A549 (cell line): ENCODE results near the gene OSGEP. TPM values are rescaled to one million over a fixed set of nuclear protein-coding genes. Genes with fewer than 3 reads are reported as not detected.
"Not testable (repeated sequence)": the region's sequence is repeated elsewhere in the genome, so short reads cannot be mapped to it uniquely, and the experiment has no call there.

Experiments used
- ATAC-seq, 2 experiments: fragments of 200-7000 bp in 1 of 2; fragments of >200 bp in 1 of 2; cut with Nextera tagmentation in 1 of 2; cut with Tn5 transposase in 1 of 2; 3 replicates each; pipeline versions ENCODE4 v1.8.0 to v1.9.1; 2018 to 2020; ENCODE audit warnings: mild to moderate bottlenecking in 1 of 2, moderate library complexity in 1 of 2
- CTCF ChIA-PET: fragments of 300-600 bp; sonication (Branson Sonifier 250); formaldehyde crosslinking; extraction: SDS; loops from one replicate; lab custom pipeline; 2021; ENCODE audit warnings: antibody characterized with exemption, inconsistent platforms; lab: Yijun Ruan, JAX
- POLR2A ChIA-PET: fragments of 350-600 bp; formaldehyde crosslinking; extraction: SDS; loops from one replicate; lab custom pipeline; 2021; ENCODE audit warnings: antibody characterized with exemption, inconsistent platforms; lab: Yijun Ruan, JAX
- DNase-seq, 2 experiments: peaks; one replicate each; pipeline versions ENCODE4 v3.0.0 to v3.0.0-alpha.2; 2011 to 2016; ENCODE audit warnings: low read depth in 1 of 2, low spot score in 1 of 2
- FAIRE-seq: peaks from 2 replicates; lab custom pipeline; 2011; peaks lifted over from hg19 to GRCh38; lab: Jason Lieb, UNC
- H3K27ac ChIP-seq, 2 experiments: fragments of >200 bp; sonication (Bioruptor Twin); formaldehyde crosslinking; 3 replicates each; pipeline ENCODE4 v1.5.1; 2016 to 2017
- H3K4me1 ChIP-seq: fragments of >200 bp; sonication (Bioruptor Twin); formaldehyde crosslinking; 3 replicates; pipeline ENCODE4 v1.6.1; 2016
- H3K4me2 ChIP-seq: fragments of >200 bp; sonication (Bioruptor Twin); formaldehyde crosslinking; 3 replicates; pipeline ENCODE4 v1.6.1; 2016
- H3K4me3 ChIP-seq: fragments of >200 bp; sonication (Bioruptor Twin); formaldehyde crosslinking; 3 replicates; pipeline ENCODE4 v1.5.1; 2016
- H3K9me3 ChIP-seq: fragments of >200 bp; sonication (Bioruptor Twin); formaldehyde crosslinking; 3 replicates; pipeline ENCODE4 v1.6.1; 2016
- CEBPB ChIP-seq, 2 experiments: fragments of >200 bp in 1 of 2; sonication (Bioruptor Twin) in 1 of 2; formaldehyde crosslinking in 1 of 2; IDR thresholded peaks; 2 replicates each; pipeline ENCODE4 v1.6.1; 2012 to 2016
- EHMT2 ChIP-seq: fragments of 200-600 bp; sonication (generic); IDR thresholded peaks from 2 replicates; pipeline ENCODE4 v1.6.1; 2016; ENCODE audit warnings: antibody characterized with exemption, low read depth, mild to moderate bottlenecking, moderate library complexity
- FOXS1 ChIP-seq: fragments of 250-450 bp; sonication (Bioruptor Pico); IDR thresholded peaks from 2 replicates; pipeline ENCODE4 v1.5.0; 2020; ENCODE audit warnings: mild to moderate bottlenecking, moderate library complexity
- GATA3 ChIP-seq: IDR thresholded peaks from 2 replicates; pipeline ENCODE4 v1.6.1; 2012; ENCODE audit warnings: borderline replicate concordance
- HEYL ChIP-seq: fragments of 250-450 bp; sonication (Bioruptor Pico); IDR thresholded peaks from 2 replicates; pipeline ENCODE4 v1.8.0; 2021; ENCODE audit warnings: mild to moderate bottlenecking, moderate library complexity
- HOXA7 ChIP-seq: fragments of 250-450 bp; sonication (Bioruptor Pico); IDR thresholded peaks from 2 replicates; pipeline ENCODE4 v1.5.0; 2020; ENCODE audit warnings: mild to moderate bottlenecking, moderate library complexity
- HOXB5 ChIP-seq: fragments of 250-450 bp; sonication (Bioruptor Pico); IDR thresholded peaks from 2 replicates; pipeline ENCODE4 v1.5.0; 2020; ENCODE audit warnings: mild to moderate bottlenecking, moderate library complexity
- JUNB ChIP-seq: fragments of >200 bp; sonication (Bioruptor Twin); formaldehyde crosslinking; IDR thresholded peaks from 2 replicates; pipeline ENCODE4 v1.6.1; 2016
- MAFK ChIP-seq: fragments of 450-650 bp; IDR thresholded peaks from 2 replicates; pipeline ENCODE4 v1.6.1; 2014; ENCODE audit not compliant: partially characterized antibody
- NFE2L2 ChIP-seq: fragments of 150-350 bp; conservative IDR thresholded peaks from 2 replicates; pipeline ENCODE4 v1.6.1; 2014; ENCODE audit warnings: low read length
- NPAS2 ChIP-seq: fragments of 250-450 bp; sonication (Bioruptor Pico); IDR thresholded peaks from 2 replicates; pipeline ENCODE4 v1.8.0; 2022; ENCODE audit warnings: mild to moderate bottlenecking, moderate library complexity, borderline replicate concordance
- POLR2A ChIP-seq: IDR thresholded peaks from 2 replicates; pipeline ENCODE4 v1.6.1; 2012; ENCODE audit warnings: mild to moderate bottlenecking, low read length
- POLR2AphosphoS2 ChIP-seq: conservative IDR thresholded peaks from 2 replicates; pipeline ENCODE4 v1.6.1; 2012; ENCODE audit warnings: low read length, improper control_type of control experiment, inconsistent platforms
- RNF2 ChIP-seq: fragments of 200-600 bp; sonication (generic); IDR thresholded peaks from 2 replicates; pipeline ENCODE4 v1.6.1; 2016; ENCODE audit warnings: low read depth, mild to moderate bottlenecking, antibody characterized with exemption, moderate library complexity, borderline replicate concordance
- SREBF2 ChIP-seq: fragments of 450-650 bp; IDR thresholded peaks from 2 replicates; pipeline ENCODE4 v1.6.1; 2014; ENCODE audit warnings: mild to moderate bottlenecking, moderate library complexity
- WGBS: methylation state at CpG from one replicate; pipeline ENCODE4 v1.1.6; 2017; ENCODE audit errors: missing lambda C conversion rate; 5-methylcytosine and 5-hydroxymethylcytosine counted together
- polyA plus RNA-seq, 4 experiments: library from polyadenylated mRNA; depleted of rRNA in 3 of 4; stranded (reverse); fragments of >200 nt; fragmentation: RNase III in 1 of 4; extraction: RNeasy Plus Mini Kit Qiagen cat#74134 plus additional on column Dnase treatment in 1 of 4; gene quantifications; 2 replicates in 3 of 4; 3 replicates in 1 of 4; pipeline ENCODE4 v1.2.3, GENCODE V29; 2011 to 2017
- TF ChIP-seq, protein P1 (sequence below): fragments of 250-450 bp; sonication (Bioruptor Pico); IDR thresholded peaks from 2 replicates; pipeline ENCODE4 v1.5.0; 2021; ENCODE audit warnings: mild to moderate bottlenecking, moderate library complexity, borderline replicate concordance
- TF ChIP-seq, protein P2 (sequence below): IDR thresholded peaks from 2 replicates; pipeline ENCODE4 v1.6.1; 2012
- TF ChIP-seq, protein P3 (sequence below): fragments of >200 bp; sonication (Bioruptor Twin); formaldehyde crosslinking; IDR thresholded peaks from 3 replicates; pipeline ENCODE4 v1.5.1; 2016

The OSGEP gene
- polyA plus RNA-seq, 2 of the 4 experiments (the other 2 are of a cell fraction) = 30.4 to 33.2 TPM

GRCh38 chr14:20446889-20447288, 7.7 kb downstream of the OSGEP start:
- H3K4me3 ChIP-seq = no peak overlapping the region
- no peaks in the 10 kb centered on the region for H3K4me1 ChIP-seq
- no peak for FAIRE-seq
- TF ChIP-seq NFE2L2 = peak; percentile 97
- TF ChIP-seq, protein P1, sequence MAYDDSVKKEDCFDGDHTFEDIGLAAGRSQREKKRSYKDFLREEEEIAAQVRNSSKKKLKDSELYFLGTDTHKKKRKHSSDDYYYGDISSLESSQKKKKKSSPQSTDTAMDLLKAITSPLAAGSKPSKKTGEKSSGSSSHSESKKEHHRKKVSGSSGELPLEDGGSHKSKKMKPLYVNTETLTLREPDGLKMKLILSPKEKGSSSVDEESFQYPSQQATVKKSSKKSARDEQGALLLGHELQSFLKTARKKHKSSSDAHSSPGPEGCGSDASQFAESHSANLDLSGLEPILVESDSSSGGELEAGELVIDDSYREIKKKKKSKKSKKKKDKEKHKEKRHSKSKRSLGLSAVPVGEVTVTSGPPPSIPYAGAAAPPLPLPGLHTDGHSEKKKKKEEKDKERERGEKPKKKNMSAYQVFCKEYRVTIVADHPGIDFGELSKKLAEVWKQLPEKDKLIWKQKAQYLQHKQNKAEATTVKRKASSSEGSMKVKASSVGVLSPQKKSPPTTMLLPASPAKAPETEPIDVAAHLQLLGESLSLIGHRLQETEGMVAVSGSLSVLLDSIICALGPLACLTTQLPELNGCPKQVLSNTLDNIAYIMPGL = no peak
- TF ChIP-seq MAFK = peak; percentile 87
- TF ChIP-seq RNF2 = no peak
- TF ChIP-seq HOXB5 (CRISPR knock-in tag) = no peak
- TF ChIP-seq HOXA7 (CRISPR knock-in tag) = no peak
- peak overlapping the region in 1 of 2 experiments; percentile 54; a peak in 3 of 6 replicates for H3K27ac ChIP-seq
- DNase-seq = no peak
- POLR2A ChIA-PET = interaction anchor here (1.1 to 1.4 kb wide), 2 partner anchors 9 kb away, joined by 3 to 4 read pairs; partner anchors contain the start of gene APEX1
- 96% methylated on average over 5 of the region's 5 CpGs for WGBS
- H3K4me2 ChIP-seq = no peak overlapping the region
- no peaks in the 10 kb centered on the region for H3K9me3 ChIP-seq
- CTCF ChIA-PET = interaction anchor here (1.0 to 1.4 kb wide), 2 partner anchors 13 to 17 kb away, joined by 3 to 4 read pairs; no protein-coding TSS in a partner anchor
- ATAC-seq = no peak

DNA sequence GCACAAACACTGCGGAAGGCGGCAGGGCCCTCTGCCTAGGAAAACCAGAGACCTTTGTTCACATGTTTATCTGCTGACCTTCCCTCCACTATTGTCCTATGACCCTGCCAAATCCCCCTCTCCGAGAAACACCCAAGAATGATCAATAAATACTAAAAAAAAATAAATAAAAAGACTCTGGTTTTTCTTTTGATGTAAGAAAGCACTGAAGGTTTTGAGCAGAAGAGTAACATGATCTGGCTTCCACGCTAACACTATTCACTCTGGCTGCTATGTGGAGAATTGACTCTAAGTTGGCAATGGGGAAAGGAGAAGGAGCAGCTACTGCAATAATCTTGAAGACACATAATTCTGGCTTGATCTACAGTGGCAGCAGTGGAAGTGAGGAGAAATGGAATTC, 11.0 kb downstream of the OSGEP start:
- FAIRE-seq, H3K4me3 ChIP-seq, DNase-seq, H3K4me1 ChIP-seq, H3K4me2 ChIP-seq, H3K27ac ChIP-seq, ATAC-seq, CTCF ChIA-PET, H3K9me3 ChIP-seq, POLR2A ChIA-PET: not testable (repeated sequence)
- WGBS = 73% methylated on average over 3 of the region's 4 CpGs

GRCh38 chr14:20441461-20441860, 13.2 kb downstream of the OSGEP start:
- FAIRE-seq = no peak
- WGBS = 94% methylated on average over 2 of the region's 2 CpGs

More at GRCh38 chr14:20441461-20441860, 13.2 kb downstream of the OSGEP start:
- TF ChIP-seq CEBPB (IDR thresholded peaks at IDR 0.05) = no peak
- TF ChIP-seq FOXS1 (CRISPR knock-in tag) = no peak
- TF ChIP-seq, protein P2, sequence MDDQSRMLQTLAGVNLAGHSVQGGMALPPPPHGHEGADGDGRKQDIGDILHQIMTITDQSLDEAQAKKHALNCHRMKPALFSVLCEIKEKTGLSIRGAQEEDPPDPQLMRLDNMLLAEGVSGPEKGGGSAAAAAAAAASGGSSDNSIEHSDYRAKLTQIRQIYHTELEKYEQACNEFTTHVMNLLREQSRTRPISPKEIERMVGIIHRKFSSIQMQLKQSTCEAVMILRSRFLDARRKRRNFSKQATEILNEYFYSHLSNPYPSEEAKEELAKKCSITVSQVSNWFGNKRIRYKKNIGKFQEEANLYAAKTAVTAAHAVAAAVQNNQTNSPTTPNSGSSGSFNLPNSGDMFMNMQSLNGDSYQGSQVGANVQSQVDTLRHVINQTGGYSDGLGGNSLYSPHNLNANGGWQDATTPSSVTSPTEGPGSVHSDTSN = no peak
- no peak for TF ChIP-seq SREBF2
- TF ChIP-seq, protein P1 = no peak
- TF ChIP-seq HEYL (CRISPR knock-in tag) = no peak
- TF ChIP-seq POLR2AphosphoS2 = no peak
- TF ChIP-seq MAFK = no peak
- no peak for TF ChIP-seq GATA3
- no peak for TF ChIP-seq POLR2A
- TF ChIP-seq, protein P3, sequence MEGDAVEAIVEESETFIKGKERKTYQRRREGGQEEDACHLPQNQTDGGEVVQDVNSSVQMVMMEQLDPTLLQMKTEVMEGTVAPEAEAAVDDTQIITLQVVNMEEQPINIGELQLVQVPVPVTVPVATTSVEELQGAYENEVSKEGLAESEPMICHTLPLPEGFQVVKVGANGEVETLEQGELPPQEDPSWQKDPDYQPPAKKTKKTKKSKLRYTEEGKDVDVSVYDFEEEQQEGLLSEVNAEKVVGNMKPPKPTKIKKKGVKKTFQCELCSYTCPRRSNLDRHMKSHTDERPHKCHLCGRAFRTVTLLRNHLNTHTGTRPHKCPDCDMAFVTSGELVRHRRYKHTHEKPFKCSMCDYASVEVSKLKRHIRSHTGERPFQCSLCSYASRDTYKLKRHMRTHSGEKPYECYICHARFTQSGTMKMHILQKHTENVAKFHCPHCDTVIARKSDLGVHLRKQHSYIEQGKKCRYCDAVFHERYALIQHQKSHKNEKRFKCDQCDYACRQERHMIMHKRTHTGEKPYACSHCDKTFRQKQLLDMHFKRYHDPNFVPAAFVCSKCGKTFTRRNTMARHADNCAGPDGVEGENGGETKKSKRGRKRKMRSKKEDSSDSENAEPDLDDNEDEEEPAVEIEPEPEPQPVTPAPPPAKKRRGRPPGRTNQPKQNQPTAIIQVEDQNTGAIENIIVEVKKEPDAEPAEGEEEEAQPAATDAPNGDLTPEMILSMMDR = no peak
- no peak for TF ChIP-seq NPAS2
- TF ChIP-seq JUNB = no peak
- TF ChIP-seq EHMT2 = no peak
- POLR2A ChIA-PET = interaction anchor here (0.6 kb wide), 1 partner anchor 24 kb away, joined by 4 read pairs; no protein-coding TSS in a partner anchor
- CTCF ChIA-PET = interaction anchor here (0.9 to 1.1 kb wide), 2 partner anchors 23 to 73 kb away, joined by 3 read pairs; no protein-coding TSS in a partner anchor
- Histone ChIP-seq H3K27ac (no peak overlapping the region), H3K4me2 (no peak overlapping the region), H3K9me3 (no peaks in the 10 kb centered on the region), H3K4me3 (no peak overlapping the region), H3K4me1 (no peaks in the 10 kb centered on the region)
- ATAC-seq (no peak), DNase-seq (no peak)
